ENCODE data around the gene TJP3.
"Not testable (repeated sequence)": the region's sequence is repeated elsewhere in the genome, so short reads cannot be mapped to it uniquely, and the experiment has no call there.

The TJP3 gene, protein sequence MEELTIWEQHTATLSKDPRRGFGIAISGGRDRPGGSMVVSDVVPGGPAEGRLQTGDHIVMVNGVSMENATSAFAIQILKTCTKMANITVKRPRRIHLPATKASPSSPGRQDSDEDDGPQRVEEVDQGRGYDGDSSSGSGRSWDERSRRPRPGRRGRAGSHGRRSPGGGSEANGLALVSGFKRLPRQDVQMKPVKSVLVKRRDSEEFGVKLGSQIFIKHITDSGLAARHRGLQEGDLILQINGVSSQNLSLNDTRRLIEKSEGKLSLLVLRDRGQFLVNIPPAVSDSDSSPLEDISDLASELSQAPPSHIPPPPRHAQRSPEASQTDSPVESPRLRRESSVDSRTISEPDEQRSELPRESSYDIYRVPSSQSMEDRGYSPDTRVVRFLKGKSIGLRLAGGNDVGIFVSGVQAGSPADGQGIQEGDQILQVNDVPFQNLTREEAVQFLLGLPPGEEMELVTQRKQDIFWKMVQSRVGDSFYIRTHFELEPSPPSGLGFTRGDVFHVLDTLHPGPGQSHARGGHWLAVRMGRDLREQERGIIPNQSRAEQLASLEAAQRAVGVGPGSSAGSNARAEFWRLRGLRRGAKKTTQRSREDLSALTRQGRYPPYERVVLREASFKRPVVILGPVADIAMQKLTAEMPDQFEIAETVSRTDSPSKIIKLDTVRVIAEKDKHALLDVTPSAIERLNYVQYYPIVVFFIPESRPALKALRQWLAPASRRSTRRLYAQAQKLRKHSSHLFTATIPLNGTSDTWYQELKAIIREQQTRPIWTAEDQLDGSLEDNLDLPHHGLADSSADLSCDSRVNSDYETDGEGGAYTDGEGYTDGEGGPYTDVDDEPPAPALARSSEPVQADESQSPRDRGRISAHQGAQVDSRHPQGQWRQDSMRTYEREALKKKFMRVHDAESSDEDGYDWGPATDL

DNA sequence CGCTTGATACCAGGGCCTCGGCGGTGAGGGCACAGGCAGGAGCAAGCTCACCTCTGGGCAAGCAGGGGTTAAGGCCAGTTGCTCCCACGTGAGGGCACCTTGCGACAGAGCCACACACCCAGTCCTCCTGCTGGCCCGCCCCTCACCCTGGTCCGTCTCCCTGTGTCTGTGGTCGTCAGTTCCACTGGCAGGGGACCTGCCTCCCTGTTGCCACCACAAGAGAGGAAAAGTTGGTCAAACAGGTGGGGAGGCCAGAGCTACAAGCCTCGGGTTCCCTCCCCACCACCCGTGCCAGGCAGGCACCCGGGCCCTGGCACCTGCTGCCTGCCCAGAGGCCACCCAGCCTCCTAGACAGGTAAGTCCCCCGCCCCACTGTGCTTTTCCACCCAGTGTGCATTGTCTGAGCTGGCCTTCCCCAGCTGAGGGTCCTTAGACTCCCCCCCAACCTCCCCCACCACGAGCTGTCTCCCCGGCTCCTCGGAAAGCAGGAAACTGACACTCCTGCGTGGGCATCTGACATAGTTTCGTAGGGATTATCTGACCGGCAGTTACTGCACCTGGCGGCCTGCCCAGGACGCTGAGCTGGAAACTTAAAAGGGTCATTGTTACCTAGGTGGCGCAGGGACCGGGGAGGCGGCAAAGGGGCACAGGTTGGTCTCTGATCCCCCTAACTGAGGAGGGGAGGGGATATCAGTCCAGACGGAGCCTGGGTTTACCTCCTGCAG, at the start of gene TJP3:
TJP3 (plus strand) TSS at position 178 of the 725 bp plus-strand sequence. CDS start 20,049 bp downstream, outside the sequence.
- DNase-seq (ENCODE audit: low read depth), result no peak

DNA sequence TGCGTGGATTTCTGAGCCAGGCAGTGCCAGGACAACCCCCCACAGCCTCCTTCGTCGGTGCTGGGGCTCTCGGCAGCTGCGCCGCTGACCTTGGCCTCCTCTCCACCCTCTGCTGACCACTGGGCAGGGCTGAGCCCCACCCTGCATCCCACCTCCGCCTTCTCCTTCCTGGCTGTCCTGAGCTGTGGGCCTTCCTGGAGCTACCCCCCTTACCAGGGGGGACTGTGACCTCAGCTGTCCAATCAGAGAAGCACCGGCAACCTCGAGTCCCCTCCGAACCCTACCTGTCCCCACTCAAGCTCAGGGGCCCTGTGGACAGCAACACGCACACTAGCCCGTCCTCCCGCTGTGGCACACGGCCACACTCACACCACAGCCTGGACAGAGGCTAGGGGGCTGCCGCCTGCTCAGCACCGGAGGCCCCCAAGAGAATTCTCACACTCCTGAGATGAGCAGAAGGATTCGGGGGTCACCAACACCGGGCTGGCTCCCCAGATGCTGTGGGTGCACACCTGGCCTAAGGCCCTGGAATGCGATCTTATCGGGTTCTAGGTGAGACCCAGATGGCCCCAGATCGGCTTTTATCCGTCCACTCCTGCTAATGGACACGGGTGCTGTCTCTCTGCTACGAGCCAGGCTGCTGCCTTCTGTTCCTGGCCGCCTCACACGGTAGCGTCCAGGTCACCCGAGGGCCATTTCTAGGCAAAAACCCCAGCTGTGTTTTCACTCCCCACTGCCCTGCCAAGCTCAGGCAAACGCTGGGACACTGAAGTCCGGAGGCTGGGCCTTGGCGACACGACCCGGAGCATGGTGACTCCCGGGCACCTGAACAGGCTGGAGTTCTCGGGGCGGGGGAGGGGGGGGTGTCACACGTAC, 49.1 kb upstream of the TJP3 start:
- no peak for DNase-seq (ENCODE audit: low read depth)

DNA sequence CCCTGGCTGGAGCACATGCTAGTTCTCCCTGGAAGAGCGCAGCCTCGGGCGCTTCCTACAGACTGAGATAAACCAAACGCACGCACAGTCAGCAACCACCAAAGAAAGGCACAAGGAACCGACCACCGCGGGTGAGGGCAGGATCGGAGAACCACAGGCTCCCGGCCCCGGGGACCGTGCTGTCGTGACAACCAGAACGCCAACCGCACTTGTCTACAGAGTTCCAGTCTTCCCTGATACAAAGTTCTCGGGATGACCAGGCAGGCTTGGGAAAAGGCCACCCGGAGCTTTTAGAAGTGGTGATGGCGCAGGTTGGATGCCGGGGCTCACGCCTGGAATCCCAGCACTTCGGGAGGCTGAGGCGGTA, 48.5 kb upstream of the TJP3 start:
- DNase-seq (ENCODE audit: low read depth), result no peak

DNA sequence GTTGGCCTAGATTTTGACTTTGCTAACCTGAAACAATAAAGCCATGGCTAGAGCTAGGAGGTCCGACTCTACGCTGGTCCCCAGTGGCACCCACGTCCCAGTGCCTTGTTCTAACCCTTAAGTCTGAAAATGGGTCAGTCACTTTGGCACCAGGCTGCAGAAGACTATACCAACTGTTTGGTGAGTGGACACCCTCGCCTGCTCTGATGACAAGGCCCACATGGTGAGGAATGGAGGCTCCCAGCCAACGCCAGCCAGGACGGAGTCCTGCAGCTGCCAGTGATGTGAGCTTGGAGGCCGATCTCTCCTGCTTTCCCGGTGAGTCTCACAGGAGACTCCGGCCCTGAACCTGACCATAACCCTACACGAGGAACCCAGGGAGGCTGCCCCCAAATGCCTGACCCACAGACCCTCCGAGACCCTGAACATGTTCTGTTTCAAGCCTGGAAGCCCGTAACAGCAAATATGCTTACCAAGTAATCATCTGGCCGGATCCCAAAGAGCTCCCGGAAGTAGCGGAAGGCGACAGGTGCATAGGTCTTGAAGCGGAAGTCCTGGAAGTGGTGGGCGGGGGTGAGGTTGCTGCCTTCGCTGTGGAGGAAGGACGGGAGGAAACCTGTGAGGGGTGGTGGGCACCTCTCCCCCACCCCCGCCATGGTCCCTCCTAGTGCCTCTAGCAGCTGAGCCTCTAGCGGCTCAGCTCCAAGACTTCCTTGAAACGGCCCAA, 47.5 kb upstream of the TJP3 start:
- DNase-seq (ENCODE audit: low read depth), result no peak

DNA sequence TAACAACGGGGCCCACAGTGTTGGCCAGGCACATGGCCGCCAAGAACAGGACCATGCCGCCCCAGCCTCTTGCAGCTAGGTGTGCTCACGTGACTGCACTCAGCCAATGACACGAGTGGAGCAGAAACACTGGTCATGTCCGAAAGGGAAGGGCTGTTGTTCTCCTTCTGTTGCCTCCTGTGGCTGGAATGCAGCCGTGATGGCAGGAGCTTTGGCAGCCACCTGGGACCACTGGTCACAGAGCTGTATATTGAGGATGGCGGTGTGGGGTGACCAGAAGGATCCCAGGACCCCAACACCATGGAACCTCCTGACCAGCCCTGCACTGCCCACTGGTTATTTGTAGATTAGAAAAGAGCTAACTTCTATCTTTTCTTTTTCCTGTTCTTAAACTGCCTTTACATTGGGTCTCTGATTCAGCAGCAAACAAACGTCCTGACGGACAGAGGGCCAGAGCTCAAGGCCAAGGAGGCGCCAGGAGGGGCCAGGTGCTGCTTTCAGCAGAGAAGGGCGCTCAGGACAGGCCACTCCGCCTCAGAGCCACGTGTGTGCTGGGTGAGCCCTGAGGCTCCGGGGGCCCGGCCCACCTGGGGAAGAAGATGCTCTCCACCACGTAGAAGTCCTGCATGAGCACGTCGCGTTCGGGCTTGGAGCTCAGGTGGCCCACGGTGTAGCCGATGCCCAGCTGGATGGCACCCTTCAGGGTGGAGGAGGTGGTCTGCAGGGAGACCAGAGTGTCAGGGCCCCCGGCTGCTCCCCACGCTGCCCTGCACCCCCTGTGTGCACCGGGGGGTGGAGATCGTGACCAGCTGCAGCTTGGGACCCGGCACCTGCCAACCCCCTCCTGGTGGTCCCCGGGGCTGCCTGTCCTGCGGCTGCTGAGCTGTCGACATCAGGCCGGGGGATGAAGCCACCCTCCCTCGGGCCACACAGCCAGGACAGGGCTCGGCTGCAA, 46.6 kb upstream of the TJP3 start:
- no peak for DNase-seq (ENCODE audit: low read depth)

DNA sequence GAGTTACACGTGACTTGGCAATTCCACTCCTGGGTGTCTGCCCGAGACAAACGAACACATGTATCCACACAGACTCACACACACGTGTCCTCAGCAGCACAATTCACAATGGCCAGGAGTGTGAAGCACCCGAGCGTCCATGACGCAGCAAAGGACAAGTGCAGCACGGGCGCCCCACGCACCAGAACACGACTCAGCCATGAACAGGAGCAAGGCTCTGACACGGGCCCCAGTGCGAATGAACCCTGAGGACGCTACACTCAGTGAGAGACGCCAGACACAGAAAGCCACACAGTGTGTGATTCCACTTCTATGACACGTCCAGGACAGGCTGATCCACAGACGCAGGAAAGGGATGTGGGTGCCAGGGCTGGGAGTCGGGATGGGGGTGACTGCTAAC, 44.3 kb upstream of the TJP3 start:
- DNase-seq (ENCODE audit: low read depth), result no peak

DNA sequence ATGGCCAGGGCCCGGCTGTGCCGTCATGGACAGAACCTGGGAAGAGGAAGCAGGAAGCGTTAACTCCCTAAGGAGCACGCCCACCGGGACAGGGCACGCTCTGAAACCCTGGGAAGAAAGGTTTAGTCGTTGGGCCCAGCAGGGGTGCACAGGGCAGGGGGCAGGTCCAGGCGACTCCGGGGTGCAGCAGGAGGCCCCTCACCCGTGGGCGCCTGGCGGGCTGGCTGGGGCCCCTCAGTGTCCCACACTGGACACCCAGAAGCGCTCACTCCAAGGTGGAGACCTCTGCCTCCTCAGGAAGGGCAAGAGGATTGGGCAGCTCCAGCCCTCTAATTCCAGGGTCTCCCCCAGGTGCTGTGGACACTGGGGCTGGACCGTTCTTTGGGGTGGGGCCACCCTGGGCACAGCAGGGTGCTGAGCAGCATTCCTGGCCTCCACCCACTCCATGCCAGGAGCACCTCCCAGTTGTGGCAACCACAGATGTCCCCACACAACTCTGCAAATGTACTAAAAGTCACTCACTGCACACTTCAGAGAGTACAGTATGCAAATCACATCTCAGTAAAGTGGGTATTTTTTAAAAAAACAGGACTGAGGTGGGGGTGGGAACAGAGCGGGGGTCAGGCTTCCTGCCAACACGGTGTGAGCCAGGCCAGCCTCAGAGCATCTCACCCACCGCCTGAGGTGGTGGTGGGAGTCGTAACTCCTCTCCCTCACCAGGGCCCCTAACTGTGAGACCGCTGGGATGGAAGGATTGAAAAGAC, 43.1 kb upstream of the TJP3 start:
- no peak for DNase-seq (ENCODE audit: low read depth)

DNA sequence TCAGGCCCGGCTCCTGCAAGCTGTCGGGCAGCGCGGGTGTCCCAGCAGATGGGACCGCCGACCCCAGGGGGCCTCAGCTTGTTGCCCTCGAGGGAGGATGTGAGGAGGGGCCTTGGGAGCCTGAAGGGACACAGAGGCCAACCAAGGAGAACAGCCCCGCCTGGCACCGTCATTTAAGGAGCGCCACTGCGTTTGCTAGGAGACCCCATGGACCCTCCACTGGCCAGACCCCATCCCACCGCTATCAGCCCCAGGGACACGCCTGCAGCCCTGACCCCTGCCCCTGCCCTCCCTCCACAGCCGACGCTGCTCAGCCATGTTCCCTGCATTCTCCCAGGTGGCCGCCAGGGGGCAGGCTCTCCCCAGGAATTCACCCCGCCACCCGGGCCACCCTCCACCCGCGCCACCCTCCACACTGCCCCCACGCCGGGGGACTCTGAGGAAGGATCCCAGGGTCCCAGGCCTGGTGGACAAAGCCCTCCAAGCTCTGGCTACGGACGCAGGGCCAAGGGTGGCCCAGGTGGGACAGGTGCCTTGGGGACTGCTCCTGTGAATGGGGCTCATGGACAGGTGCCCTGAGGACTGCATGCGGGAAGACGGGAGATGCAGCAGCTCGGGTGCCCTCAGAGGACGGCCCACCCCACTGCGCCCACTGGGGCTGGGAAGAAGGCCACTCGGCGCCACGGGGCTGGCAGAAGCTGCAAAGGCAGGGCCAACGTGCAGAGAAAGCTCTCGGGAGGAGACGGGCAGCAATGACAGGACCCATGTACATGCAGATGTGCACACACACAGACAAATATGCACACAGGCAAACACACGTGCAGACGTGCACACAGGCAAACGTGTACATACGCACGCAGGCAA, 42.3 kb upstream of the TJP3 start:
- no peak for DNase-seq (ENCODE audit: low read depth)

DNA sequence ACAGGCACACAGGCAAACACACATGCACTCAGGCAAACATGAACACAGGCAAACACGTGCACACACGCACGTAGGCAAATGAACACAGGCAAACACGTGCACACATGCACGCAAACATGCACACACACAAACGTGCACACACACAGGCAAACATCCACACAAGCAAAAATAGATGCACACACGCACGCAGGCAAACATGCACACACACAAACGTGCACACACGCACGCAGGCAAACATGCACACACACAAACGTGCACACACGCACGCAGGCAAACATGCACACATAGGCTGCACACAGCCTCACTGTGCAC, 41.7 kb upstream of the TJP3 start:
- DNase-seq (ENCODE audit: low read depth), result not testable (repeated sequence)

DNA sequence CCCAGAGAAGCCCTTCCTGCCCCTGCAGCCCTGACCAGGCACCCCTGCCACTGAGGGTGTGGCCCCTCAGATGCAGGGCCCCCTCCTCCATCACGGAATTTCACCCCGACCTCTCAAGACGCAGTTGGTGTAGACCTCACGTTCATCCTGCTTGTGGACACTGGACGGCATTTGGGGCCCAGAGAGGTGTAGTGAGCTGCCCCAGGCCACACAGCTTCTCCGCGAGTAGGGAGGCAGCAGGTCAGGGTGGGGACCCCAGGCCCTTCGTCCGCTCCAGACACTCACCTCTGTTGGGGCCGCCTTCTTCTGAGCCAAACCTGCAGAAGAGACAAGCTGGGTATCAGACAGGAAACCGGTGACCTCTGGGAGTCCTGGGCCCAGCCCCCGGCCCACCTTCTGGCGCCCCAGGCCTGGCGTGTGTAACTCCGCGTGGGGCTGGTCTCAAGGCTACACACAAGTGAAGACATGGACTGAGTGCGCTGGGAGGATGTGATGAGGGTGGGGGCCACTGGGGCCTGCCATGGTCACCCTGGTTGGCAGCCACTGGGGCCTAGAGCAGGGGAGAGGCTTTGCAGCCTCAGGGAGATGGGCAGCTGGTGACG, 41.0 kb upstream of the TJP3 start:
- no peak for DNase-seq (ENCODE audit: low read depth)

DNA sequence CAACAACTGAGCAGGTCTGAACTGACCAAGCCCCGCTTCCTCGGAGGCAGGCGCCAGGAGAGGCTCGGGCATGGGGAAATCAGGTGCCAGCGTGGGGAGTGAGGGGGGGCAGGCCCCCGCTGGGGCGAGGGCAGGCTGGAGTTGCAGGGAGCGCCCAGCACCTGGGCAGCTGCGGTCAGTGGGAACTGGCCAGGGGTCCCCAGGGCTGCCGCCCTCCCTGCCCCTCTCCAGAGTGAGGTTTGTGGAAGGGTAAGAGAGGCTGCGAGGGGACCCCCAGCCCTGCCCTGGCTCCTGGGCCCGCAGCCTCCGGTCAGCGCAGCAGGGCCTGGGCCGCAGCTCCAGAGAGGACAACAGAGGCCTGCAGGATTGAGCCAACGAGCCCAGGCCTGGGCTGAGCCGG, 40.4 kb upstream of the TJP3 start:
- no peak for DNase-seq (ENCODE audit: low read depth)

DNA sequence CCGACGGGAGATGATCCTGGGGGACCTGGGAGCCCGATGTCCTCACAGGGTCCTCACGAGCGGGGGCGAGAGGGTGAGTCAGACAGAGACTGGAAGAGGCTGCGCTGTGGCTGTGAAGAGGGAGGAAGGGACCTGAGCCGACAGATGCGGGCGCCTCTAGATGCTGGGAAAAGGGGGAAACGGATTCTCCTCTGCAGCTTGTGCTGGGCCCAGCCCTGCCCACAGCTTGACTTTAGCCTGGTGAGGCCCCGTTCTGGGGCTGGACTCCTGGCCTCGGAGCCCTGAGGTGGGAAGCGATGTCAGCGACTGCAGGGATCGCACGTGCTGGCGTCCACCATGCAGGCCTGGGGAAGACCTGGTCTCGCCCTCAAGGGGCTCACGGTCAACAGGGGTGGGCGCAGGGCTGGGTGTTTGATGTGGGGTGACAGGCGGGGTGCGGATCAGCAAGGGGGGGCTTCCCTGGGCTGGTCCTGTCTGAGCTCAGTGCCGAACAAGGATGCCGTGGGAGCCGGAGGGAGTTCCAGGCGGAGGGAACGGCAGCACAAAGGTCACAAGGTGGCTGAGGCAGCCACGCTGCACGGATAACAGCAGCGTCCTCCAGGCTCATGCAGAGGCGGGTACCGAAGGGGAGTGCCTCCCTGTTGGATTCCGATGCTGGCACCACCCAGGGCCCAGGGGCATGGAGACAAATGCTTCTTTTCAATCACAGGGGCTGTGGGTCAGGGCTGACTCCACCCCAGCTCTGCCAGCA, 39.7 kb upstream of the TJP3 start:
- no peak for DNase-seq (ENCODE audit: low read depth)

DNA sequence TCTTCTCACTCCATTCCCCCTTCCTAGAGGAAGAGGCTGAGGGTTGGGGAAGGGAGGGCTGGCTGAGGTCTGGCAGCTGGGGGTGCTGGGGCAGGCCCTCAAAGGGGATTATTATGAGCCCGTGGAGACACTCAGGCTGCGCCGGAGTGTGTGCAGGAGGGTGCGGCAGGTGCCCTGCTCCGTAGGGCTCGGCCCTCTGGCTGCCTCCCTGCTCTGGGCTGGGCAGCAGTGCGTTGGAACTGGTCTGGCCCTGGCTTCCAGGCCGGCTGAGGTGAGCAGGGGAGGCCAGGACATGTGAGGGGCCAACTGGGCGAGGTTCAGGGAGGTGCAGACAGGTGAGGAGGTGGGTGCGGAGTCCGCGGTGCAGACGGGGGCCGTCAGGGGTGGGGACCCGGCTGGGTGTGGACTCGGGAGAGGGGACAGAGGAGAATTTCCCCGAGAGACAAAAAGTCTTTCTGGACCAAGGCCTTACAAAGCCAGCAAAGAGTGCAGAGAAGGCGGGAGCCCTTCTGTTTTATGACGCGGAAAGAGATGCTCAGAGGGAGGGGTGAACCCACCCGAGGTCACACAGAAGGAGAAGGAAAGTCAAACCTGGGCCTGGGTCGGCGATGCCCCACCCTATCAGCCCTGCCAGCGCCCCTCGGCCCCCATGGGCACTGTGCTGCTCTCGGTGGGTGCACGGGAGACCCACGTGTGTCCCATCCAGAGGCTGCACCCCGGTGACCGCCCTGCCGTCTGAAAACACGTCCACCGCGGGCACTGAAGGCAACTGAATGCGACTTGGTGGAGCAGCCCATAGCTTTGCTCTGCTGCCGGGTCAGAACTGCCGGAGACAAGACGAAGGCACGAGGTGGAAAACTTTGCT, 38.9 kb upstream of the TJP3 start:
- DNase-seq (ENCODE audit: low read depth), result no peak

DNA sequence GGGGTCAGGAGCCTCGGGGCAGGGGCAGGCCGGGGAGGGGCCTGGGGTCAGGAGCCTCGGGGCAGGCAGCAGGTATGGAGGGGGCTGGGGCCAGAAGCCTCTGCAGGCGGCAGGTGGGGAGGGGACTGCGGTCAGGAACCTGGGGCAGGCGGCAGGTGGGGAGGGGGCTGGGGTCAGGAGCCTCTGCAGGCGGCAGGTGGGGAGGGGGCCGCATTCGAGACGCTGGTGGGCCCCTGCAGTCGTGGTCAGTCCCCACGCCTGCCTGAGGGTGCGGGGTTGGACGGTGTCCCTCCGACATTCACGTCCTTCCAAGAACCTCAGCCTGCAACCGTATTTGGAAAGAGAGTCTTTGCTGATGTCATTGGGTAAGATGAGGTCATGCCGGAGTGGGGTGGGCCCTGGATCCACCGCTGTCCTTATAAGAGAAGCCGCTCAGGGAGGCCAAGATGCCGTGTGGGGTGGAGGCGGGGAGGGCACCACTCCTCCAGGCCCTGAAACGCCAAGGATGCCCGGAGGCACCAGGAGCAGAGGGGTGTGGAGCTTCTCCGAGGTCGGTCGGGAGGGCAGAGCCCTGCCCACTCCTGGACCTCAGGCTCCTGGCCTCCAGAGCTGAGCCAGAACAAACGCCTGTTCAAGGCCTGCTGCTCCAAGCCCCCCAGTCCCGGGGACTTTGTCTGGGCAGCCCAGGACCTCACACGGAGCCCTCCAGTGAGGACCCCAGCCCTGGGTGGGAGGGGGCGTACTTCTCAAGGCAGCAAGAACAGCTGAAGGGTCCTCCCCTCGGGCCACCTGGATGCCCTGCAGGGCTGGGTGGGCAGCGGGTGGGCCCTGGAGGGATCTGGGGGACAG, 38.0 kb upstream of the TJP3 start:
- peak; percentile 88 for DNase-seq (ENCODE audit: low read depth)
